Esophagus squamous epithelium (tissue), 4 donors: ENCODE measurements around the gene NCOA7.

Source experiments
- CTCF ChIP-seq, 6 experiments: fragments of 450-650 bp in 4 of 6; fragments of 200-600 bp in 2 of 6; sonication (generic) in 2 of 6; IDR thresholded peaks; one replicate each; pipeline ENCODE4 v1.5.1; 2016 to 2019; ENCODE audit warnings: antibody characterized with exemption in 6 of 6, mild to moderate bottlenecking in 4 of 6, moderate library complexity in 4 of 6
- POLR2A ChIP-seq, 4 donors: fragments of 450-650 bp; IDR thresholded peaks; one replicate each; pipeline ENCODE4 v1.6.1; 2017; ENCODE audit warnings: antibody characterized with exemption in 4 of 4, mild to moderate bottlenecking in 4 of 4, moderate library complexity in 3 of 4

GRCh38 chr6:125868678-125869395 is 78.1 kb downstream of the NCOA7 start:
- TF ChIP-seq CTCF (IDR thresholded peaks at IDR 0.05): no peak
- no peak for TF ChIP-seq POLR2A (IDR thresholded peaks at IDR 0.05)
